Cardiac septum (tissue), 1 donor: Measurements from ENCODE around the gene QPCT. TPM values are rescaled to one million over a fixed set of nuclear protein-coding genes. Genes with fewer than 3 reads are reported as not detected.
A peak's percentile ranks its signal among the peaks of the same experiment; 100 is the strongest.
"Not testable (repeated sequence)": the region's sequence is repeated elsewhere in the genome, so short reads cannot be mapped to it uniquely, and the experiment has no call there.

Experiments
- DNase-seq: peaks from one replicate; pipeline ENCODE4 v3.0.0-alpha.2; 2020; ENCODE audit warnings: low spot score
- intact Hi-C: fragments of 100-400 bp; cut with DNase I; formaldehyde crosslinking; loops from one replicate; pipeline ENCODE4 v1.14.0; 2022
- long read RNA-seq: library from polyadenylated mRNA; unstranded; transcript quantifications from one replicate; pipeline ENCODE4 v2.0.0, GENCODE V29; 2021
- total RNA-seq: library from RNA; stranded (reverse); fragmentation: NEBNext Ultra II Directional; extraction: Animal tissue kit (Norgen Biotek cat#: 25700); gene quantifications from one replicate; pipeline ENCODE4 v1.2.1, GENCODE V29; 2021
- donor health status: DM: no; HTN: no; CAD: no.

QPCT gene
- 5.2 TPM for total RNA-seq
- long read RNA-seq, transcript QPCT-201 (7 exons, 1,739 nt): major isoform, 9 of 9 reads
- long read RNA-seq, partial matches to known transcripts: 0 of 9 reads
- long read RNA-seq, other reads (novel, unspliced or antisense): 0 of 9 reads

DNA sequence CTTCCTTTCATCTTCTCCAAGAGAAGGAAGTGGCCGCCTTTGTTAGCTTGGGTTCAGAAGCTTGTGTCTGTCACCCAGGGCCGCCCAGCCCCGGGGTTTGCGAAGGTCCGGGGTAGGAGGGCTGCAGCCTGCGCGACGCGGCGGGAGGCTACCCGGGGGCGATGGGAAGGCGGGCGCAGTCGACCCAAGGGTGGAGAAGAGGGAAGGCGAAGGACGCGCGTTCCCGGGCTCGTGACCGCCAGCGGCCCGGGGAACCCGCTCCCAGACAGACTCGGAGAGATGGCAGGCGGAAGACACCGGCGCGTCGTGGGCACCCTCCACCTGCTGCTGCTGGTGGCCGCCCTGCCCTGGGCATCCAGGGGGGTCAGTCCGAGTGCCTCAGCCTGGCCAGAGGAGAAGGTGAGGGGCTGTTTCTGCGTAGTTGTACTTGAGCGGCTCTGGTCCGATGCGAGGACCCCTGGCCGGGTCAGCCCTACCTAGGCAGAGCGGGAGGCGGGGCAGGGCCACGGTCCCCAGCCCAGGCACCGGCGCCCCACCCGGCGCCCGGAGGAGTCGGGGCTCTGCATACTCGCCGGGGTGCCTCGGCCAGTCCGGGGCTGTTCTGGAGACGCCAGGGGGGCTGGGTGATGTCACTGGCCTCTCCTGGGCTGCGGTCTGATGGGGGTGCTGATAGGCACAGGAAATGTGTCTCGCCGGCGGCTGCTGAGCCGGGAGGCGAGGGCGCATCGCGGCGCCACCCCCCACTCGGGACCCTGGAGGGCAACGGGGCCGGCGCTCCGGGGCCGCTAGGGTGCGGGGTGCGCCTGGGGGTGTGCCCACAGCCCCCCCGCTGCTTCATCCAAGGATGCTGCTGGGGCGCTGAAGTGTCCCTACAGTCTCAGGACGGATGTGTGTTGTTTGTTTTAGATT lies at the start of gene QPCT:
QPCT (plus strand) TSS at position 178 of the 909 bp plus-strand sequence; CDS start at position 280, 102 bp downstream.
- intact Hi-C loops: no loop called here
- peak; percentile 89 for DNase-seq

DNA sequence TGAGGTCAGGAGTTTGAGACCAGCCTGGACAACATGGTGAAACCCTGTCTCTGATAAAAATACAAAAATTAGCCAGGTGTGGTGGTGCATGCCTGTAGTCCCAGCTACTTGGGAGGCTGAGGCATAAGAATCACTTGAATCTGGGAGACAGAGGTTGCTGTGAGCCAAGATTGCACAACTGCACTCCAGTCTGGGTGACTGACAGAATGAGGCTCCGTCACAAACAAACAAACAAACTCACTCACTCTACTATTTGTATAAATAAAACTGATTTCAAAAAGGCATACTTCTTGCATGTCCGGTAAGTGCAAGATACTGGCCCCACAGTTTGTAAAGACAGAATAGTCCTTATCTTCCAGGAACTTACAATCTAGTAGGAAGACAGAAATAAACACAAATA lies 49.6 kb upstream of the QPCT start:
- intact Hi-C loops: not testable (repeated sequence)

DNA sequence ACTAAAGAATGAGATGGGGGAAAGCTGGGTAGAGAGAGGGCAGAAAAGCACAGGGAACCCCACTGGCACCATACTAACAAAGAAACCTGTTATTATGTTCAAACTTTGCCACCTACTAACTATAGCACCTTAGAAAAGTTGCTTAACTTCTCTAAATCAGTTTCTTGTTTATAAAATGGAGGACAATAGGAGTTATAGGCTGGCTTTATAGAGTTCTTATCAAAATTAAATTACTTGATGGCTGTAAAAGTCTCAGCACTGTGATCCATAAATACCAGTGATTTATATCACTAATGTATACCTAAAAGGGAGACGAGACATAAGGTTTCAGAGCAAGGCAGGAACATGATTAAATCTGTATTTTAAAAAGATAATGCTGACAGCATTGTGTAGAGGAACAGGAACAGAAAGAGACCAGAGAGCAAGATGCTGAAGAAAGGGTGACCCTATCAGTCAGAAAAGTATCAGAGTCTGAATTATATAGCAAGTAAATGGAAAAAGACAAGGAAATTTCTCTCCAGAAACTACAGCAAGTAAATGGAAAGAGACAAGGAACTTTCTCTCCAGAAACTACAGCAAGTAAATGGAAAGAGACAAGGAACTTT lies 48.9 kb upstream of the QPCT start:
- intact Hi-C loops: no loop called here
- DNase-seq: no peak

More for the DNA sequence above, 49.6 kb upstream of the QPCT start:
- DNase-seq: not testable (repeated sequence)

DNA sequence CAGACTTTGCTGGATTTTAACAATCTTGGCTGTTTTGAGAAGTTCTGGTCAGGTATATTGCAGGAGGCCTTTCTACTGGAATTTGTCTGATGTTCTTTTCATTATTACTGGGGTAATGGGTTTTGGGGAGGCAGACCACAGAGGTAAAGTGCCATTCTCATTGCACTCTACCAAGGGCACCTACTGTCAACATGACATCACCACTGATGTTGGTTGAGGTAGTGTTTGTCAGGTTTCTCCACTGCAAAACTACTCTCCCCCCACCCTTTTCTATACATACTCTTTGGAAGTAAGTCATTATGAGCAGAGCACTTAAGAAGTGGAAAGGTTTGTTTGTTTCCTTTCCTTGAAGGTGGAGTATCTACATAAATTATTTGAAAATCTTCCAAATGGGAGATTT lies 46.8 kb upstream of the QPCT start:
- no peak for DNase-seq
- intact Hi-C loops: no loop called here

DNA sequence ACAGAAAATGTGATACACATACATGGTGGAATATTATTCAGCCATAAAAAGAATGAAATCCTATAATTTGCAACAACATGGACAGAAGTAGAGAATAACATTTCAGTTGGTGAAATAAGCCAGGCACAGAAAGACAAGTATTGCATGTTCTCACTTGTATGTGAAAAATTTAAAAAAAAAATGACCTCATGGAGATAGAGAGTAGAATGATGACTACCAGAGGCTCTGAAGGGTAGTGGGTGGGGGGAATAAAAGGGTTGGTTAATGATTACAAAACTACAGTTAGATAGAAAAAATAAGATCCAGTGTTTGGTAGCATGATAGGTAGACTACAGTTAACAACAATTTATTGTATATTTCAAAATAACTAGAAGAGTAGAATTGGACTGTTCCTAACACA lies 44.3 kb upstream of the QPCT start:
- intact Hi-C loops: no loop called here
- no peak for DNase-seq

DNA sequence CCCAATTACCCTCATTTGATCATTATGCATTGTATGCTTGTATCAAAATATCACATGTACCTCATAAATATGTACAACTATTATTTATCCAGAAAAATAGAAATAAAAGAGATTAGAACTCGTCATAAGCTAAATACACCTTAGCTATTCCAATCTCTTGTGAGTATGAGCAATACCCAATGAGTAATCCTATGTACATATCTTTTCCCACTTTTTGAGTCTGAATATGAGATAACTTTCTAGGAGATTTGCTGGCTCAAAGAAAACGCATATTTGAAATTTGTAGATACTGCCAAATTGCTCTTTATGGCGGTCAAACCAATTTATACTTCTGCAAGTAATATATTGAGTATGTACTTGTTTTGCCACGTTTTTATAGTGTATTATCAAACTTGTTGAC lies 43.9 kb upstream of the QPCT start:
- intact Hi-C loops: no loop called here
- no peak for DNase-seq

DNA sequence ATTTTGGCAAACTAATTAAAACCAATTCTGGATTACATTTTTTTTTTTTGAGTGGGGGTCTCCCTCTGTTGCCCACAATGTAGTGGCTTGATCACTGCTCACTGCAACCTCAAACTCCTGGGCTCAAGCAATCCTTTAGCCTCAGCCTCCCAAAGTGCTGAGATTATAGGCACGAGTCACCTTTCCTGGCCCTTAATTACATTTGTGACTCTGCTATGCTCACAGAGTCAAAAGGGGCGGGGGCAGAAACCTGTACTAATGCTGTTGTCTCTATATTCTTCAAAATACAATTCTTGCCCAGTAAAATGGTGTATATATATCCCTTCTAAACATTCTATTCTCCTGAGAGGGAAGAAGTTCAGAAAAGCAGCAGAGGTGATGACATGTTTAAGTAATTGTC lies 43.0 kb upstream of the QPCT start:
- intact Hi-C loops: no loop called here
- DNase-seq: no peak

DNA sequence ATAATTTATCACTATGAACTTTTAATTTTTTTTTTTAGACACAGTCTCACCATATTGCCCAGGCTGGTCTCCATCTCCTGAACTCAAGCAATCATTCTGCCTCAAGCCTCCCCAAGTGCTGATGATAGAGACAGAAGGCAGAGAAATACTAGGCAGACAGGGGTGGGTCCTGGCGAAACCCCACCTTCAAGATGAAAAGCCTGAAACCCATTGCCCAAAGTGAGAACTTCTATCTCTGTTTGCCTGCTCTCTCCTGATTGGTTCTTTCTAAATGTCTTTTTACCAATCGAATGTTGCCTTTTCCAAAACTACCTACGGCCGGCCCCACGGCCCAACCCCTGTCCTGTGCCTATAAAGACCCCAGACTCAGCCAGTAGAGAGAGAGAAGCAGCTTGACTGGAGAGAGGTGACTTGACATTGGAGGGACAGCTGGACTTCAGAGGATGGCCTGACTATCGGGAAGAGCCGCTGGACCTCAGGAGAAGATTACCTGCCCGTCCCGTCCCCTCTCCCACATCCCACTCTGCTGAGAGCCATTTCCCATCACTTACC lies 41.7 kb upstream of the QPCT start:
- DNase-seq: no peak
- intact Hi-C loops: no loop called here

DNA sequence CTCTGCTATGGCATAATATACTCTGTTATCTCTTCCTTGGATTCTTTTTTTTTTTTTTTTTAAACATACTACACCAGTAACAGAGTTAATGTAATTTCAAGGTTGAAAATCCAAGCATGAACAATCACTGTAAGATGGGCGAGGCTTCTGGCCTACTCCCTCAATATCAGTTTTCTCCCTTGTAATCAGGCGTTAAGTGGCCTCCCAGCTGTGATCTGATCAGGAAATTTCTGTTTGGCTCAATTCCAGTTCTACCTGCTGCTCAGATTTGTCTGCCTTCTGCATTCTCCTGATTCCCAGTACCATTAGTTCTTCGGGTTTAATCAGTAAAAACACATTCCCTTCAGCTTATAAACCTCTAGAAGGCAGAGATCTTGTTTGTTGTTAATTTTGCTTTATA lies 38.4 kb upstream of the QPCT start:
- intact Hi-C loops: no loop called here

DNA sequence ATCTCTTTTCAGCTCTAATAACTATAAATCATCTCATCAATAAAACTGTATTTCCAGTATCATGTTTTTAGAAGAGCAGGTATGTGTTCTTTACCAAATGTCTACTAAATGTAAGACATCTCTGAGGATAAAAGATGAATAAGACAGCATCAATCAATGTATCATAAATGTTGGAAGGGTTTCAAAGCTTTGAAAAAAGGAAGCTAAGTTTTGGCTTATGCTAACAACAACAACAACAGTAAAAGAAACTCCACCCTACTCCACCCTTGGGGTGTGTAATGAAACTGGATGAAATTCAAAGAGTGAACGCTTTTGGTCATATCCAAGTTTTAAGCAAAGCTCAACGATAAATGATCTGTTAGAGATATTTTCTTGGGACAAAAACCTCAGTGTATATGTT lies 36.9 kb upstream of the QPCT start:
- intact Hi-C loops: no loop called here
- DNase-seq: no peak

More for the DNA sequence above, 38.4 kb upstream of the QPCT start:
- DNase-seq: no peak

DNA sequence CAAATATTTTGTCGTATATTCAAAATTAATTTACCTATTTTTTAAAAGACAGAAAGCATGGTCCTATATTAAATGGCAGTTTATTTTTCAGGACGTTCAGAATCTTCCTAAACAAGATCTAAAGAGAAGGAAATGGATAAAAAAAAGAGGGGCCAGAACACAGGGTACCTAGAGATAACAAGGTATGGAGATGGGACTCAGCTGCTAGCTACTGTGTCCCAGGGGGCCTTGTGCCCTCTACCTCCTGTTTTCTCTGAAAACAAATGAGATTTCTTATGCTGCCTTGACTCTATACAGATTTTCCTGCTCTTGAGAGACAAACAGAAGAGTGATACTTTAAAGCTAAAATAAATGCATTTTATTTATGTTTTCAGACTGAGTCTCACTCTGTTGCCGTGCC lies 29.1 kb upstream of the QPCT start:
- no peak for DNase-seq
- intact Hi-C loops: no loop called here

DNA sequence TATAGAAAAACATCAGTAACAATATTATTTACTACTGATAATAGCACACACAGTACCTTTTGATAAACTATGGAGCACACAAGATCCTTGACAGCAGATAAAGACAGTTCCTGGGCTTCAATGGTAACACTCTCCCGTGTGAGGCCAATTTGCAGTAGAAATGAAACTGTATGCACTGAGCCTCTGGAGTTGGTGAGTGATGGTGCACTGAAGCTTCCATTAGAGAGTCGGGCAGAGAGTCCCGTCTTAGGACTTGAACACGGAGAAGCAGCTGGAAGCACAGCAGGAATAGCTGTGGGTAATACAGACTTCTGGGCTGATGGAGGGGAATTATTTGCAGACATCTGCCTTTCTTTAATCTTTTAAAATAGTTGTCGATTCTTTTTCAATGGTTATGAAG lies 28.2 kb upstream of the QPCT start:
- DNase-seq: no peak
- intact Hi-C loops: no loop called here

DNA sequence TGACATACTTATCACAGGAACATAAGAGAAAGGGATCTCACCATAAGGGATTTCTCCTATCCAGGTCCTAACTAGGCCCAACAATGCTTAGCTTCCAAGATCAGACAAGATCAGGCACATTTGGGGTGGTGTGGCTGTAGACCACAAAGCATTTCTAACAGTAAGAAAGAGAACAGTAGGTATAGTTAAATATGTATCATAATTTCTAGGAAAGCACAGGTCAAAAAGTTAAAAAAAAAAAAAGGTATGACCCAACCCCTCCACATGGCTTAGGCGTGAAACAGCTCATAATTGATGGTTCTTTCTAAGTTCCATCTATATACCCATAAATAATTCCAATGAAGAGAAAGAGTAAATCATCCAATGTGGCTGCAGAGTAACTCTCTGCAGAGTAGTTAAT lies 26.7 kb upstream of the QPCT start:
- intact Hi-C loops: no loop called here
- no peak for DNase-seq

DNA sequence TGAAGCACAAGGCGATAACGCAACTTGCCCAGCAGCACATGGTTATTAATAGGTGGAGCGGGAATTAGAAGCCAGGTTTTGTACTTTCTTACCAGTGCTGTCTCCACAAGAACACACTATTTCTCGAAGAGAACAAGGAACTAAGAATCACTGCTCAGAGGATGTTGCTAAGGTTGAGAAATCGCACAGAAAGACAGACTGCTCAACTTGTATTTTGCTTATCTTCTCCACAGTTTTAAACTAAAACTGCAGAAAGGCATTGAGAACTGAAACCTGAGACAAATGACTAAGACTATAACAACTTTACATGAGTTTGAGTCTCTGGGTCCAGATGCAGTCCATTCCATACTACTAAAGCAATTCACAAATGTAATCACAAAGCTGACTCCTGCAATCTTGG lies 26.0 kb upstream of the QPCT start:
- intact Hi-C loops: no loop called here
- no peak for DNase-seq

DNA sequence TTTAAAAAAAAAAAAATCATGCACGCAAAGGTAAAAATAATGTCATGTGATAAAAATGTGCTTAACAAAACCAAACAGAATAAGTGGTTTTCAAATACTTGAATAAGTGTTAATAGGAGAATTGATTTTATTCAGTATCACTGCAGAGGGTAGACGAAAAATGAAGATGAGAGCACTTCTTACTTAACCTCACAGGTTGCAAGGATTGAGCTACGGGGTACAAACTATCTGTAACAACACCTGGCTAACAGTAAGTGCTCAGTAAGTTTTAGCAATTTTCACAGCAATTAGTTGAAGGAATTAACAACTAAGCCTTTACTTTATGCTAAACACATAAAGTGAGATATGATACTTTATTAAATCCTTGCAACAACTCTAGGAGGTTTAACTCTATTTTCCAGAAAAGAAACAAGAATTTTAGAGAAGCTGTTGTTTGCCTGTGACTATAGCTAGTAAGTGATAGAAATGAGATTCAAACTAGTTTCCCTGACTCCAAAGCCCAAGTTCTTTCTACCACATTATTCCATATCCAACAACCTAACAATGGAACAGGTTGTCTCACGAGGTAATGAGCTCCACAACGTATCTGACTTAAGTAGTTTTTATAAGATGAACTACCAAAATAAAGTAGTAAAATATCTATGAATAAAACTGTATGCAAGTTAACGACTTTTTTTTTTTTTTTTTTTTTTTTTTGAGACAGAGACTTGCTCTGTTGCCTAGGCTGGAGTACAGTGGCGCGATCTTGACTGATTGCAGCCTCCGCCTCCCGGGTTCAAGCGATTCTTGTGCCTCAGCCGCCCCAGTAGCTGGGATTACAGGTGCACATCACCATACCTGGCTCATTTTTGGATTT lies 24.4 kb upstream of the QPCT start:
- intact Hi-C loops: no loop called here
- no peak for DNase-seq

DNA sequence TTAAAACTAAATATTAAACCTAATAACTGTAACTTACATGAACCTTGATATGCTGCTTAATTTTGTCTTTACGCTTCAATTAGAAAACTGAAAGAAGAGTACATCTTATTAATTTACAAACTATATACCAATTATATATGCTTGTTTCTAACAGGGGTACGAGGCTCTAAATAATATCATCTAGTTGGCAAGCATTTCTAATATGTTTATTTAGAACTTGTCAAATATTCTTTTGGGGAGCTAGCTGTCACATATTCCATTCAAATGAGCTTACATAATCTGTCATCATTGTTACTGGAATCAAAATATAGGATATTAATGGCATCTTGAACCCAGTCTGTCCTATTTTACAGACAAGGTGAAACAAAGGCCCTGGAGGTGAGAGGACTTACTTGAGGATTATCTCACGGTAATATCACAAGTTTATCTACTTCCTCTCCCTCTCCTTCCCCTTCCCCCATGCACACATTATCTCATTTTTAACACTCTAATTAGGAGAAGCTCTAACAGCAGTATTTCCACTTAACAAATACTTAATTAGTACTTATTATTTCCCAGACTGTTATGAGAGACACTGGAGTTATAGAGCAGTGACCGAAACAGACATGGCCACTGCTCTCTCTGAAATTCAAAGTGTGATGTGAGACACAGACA lies 23.3 kb upstream of the QPCT start:
- intact Hi-C loops: no loop called here
- DNase-seq: no peak

DNA sequence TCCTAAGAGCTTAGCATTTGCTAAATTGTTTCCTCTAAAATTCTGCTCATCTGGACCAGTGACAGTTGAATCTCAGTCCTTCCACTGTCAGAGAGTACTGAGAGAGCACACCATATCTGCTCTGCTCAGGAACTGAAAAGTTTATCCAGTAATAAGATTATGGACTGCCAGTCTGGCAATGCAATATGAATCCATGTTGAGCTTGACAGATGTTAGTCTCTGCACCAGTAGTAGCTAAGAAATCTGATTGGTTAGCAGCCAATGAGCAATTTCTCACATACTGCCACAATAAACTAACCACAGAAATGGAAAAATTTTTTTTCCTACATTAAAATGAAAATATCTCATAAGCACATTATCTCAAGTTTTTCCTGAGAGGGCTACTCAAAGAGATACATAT lies 22.1 kb upstream of the QPCT start:
- intact Hi-C loops: no loop called here
- no peak for DNase-seq

DNA sequence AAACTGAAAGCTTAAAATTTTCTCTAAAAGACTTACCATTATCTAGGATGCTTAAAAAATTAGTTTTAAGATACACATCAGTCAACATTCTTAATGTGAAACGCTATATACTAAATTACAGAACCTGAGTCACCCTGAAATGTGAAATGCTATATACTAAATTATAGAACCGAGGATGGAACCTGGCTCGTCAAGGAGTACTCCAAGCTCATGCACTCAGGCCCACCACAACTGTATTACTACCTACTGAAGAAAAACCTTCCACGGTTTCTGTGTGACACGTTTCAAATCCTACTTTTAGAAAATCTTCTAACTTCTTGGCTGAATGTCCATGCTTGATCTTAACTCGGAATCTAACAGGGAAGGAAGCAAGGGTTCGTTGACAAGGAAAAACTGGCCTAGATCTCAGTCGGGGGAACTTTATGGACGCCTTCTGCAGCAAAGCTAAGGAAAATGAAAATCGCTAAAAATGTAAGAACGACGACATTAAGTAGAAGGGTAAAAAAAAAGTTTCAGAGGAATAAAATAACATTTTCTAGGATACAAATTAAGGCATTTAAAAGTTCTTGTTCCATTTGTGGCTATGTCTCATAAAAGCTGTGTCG lies 21.2 kb upstream of the QPCT start:
- intact Hi-C loops: no loop called here
- DNase-seq: no peak
